H9 (cell line): ENCODE data around the gene CCDC88C. TPM values are rescaled to one million over a fixed set of nuclear protein-coding genes. Genes with fewer than 3 reads are reported as not detected.

ENCODE experiments used
- DNase-seq: peaks from one replicate; pipeline ENCODE4 v3.0.0-alpha.2; 2017
- H2AFZ ChIP-seq: one replicate; pipeline ENCODE4 v1.6.1; 2013; ENCODE audit warnings: mild to moderate bottlenecking, low read length, control low read depth, moderate library complexity
- H2AK5ac ChIP-seq: 2 replicates; pipeline ENCODE4 v1.6.1; 2013; ENCODE audit warnings: low read length, control low read depth, mixed read lengths; ENCODE audit not compliant: insufficient read length
- H2BK120ac ChIP-seq: one replicate; pipeline ENCODE4 v1.6.1; 2013; ENCODE audit warnings: low read depth, mild to moderate bottlenecking, low read length, control low read depth, inconsistent platforms; ENCODE audit not compliant: poor library complexity, severe bottlenecking
- H2BK12ac ChIP-seq: 2 replicates; pipeline ENCODE4 v1.6.1; 2013; ENCODE audit warnings: low read length, control low read depth, mixed read lengths, low read depth; ENCODE audit not compliant: insufficient read length
- H2BK15ac ChIP-seq: 2 replicates; pipeline ENCODE4 v1.6.1; 2013; ENCODE audit warnings: low read depth, low read length, control low read depth
- H2BK20ac ChIP-seq: one replicate; pipeline ENCODE4 v1.6.1; 2013; ENCODE audit warnings: low read depth, mild to moderate bottlenecking, low read length, control low read depth, inconsistent platforms; ENCODE audit not compliant: poor library complexity, severe bottlenecking
- H2BK5ac ChIP-seq: 2 replicates; pipeline ENCODE4 v1.6.1; 2013; ENCODE audit warnings: low read length, control low read depth, mixed read lengths; ENCODE audit not compliant: insufficient read length
- H3K14ac ChIP-seq: 2 replicates; pipeline ENCODE4 v1.6.1; 2013; ENCODE audit warnings: low read length, control low read depth; ENCODE audit not compliant: insufficient read depth
- H3K18ac ChIP-seq: 2 replicates; pipeline ENCODE4 v1.6.1; 2013; ENCODE audit warnings: low read depth, mild to moderate bottlenecking, mixed read lengths, low read length, control low read depth; ENCODE audit not compliant: insufficient read length
- H3K23ac ChIP-seq: 2 replicates; pipeline ENCODE4 v1.6.1; 2013; ENCODE audit warnings: low read length, control low read depth, mixed read lengths, low read depth; ENCODE audit not compliant: insufficient read length
- H3K23me2 ChIP-seq: 2 replicates; pipeline ENCODE4 v1.6.1; 2013; ENCODE audit warnings: low read depth, mild to moderate bottlenecking, mixed read lengths, low read length, control low read depth; ENCODE audit not compliant: insufficient read length, poor library complexity, severe bottlenecking
- H3K27ac ChIP-seq: 2 replicates; pipeline ENCODE4 v1.5.1; 2013; ENCODE audit warnings: low read length, control low read depth, mixed read lengths, low read depth; ENCODE audit not compliant: insufficient read length
- H3K27me3 ChIP-seq: 2 replicates; pipeline ENCODE4 v1.6.1; 2013; ENCODE audit warnings: low read length, control low read depth, inconsistent platforms; ENCODE audit not compliant: insufficient read depth
- H3K4ac ChIP-seq: 2 replicates; pipeline ENCODE4 v1.6.1; 2013; ENCODE audit warnings: low read depth, mild to moderate bottlenecking, control low read depth, inconsistent platforms, low read length, moderate library complexity
- H3K4me1 ChIP-seq: 2 replicates; pipeline ENCODE4 v1.6.1; 2013; ENCODE audit warnings: low read length, control low read depth, inconsistent platforms; ENCODE audit not compliant: insufficient read depth
- H3K4me2 ChIP-seq: 2 replicates; pipeline ENCODE4 v1.6.1; 2013; ENCODE audit warnings: low read length, control low read depth, mixed read lengths; ENCODE audit not compliant: insufficient read length, insufficient read depth
- H3K56ac ChIP-seq: 2 replicates; pipeline ENCODE4 v1.6.1; 2013; ENCODE audit warnings: low read depth, mild to moderate bottlenecking, mixed read lengths, low read length, control low read depth; ENCODE audit not compliant: insufficient read length
- H3K79me1 ChIP-seq: 2 replicates; pipeline ENCODE4 v1.6.1; 2013; ENCODE audit warnings: low read depth, mild to moderate bottlenecking, moderate library complexity, low read length, control low read depth, inconsistent platforms; ENCODE audit not compliant: insufficient read depth, poor library complexity, severe bottlenecking
- H3K79me2 ChIP-seq: 2 replicates; pipeline ENCODE4 v1.6.1; 2013; ENCODE audit warnings: low read length, control low read depth, inconsistent platforms; ENCODE audit not compliant: insufficient read depth
- H3K9ac ChIP-seq: 2 replicates; pipeline ENCODE4 v1.6.1; 2013; ENCODE audit warnings: low read length, control low read depth, mixed read lengths; ENCODE audit not compliant: insufficient read length; ENCODE audit errors: extremely low read depth
- H3K9me3 ChIP-seq: one replicate; pipeline ENCODE4 v1.6.1; 2013; ENCODE audit warnings: low read depth, low read length, inconsistent platforms; ENCODE audit not compliant: control insufficient read depth
- H3T11ph ChIP-seq: one replicate; pipeline ENCODE4 v1.6.1; 2013; ENCODE audit warnings: mild to moderate bottlenecking, low read length, control low read depth, inconsistent platforms
- H4K20me1 ChIP-seq: one replicate; pipeline ENCODE4 v1.6.1; 2013; ENCODE audit not compliant: control insufficient read depth, insufficient read length, insufficient read depth
- H4K5ac ChIP-seq: 2 replicates; pipeline ENCODE4 v1.6.1; 2013; ENCODE audit warnings: low read depth, mild to moderate bottlenecking, mixed read lengths, low read length, control low read depth; ENCODE audit not compliant: insufficient read length
- H4K8ac ChIP-seq: replicated peaks from 2 replicates; pipeline ENCODE4 v1.6.1; 2013; ENCODE audit warnings: low read length, control low read depth, mixed read lengths, low read depth; ENCODE audit not compliant: insufficient read length
- H4K91ac ChIP-seq: 2 replicates; pipeline ENCODE4 v1.6.1; 2013; ENCODE audit warnings: low read depth, mild to moderate bottlenecking, moderate library complexity, mixed read lengths, low read length, control low read depth; ENCODE audit not compliant: insufficient read length
- H3K27ac Mint-ChIP-seq, 3 experiments: 2 replicates in 2 of 3; 3 replicates in 1 of 3; pipeline ENCODE4 v1.8.0; 2020 to 2021; ENCODE audit warnings: mixed read lengths in 3 of 3, mild to moderate bottlenecking in 1 of 3, moderate library complexity in 1 of 3
- H3K27me3 Mint-ChIP-seq: 2 replicates; pipeline ENCODE4 v1.8.0; 2021; ENCODE audit warnings: low read depth, mild to moderate bottlenecking, moderate library complexity, mixed read lengths
- H3K36me3 Mint-ChIP-seq, 3 experiments: 2 replicates in 2 of 3; 3 replicates in 1 of 3; pipeline ENCODE4 v1.8.0; 2020 to 2021; ENCODE audit warnings: low read depth in 3 of 3, mixed read lengths in 3 of 3; ENCODE audit not compliant: insufficient read depth in 1 of 3
- H3K4me1 Mint-ChIP-seq, 2 experiments: 2 replicates each; pipeline ENCODE4 v1.8.0; 2020; ENCODE audit warnings: mixed read lengths in 2 of 2
- H3K4me3 Mint-ChIP-seq, 2 experiments: 2 replicates in 1 of 2; 3 replicates in 1 of 2; pipeline ENCODE4 v1.8.0; 2020 to 2021; ENCODE audit warnings: mild to moderate bottlenecking in 2 of 2, mixed read lengths in 2 of 2, moderate library complexity in 1 of 2
- H3K9me3 Mint-ChIP-seq, 2 experiments: 2 replicates in 1 of 2; 3 replicates in 1 of 2; pipeline ENCODE4 v1.8.0; 2020; ENCODE audit warnings: mild to moderate bottlenecking in 2 of 2, mixed read lengths in 2 of 2, moderate library complexity in 1 of 2
- WGBS: extraction: QIAGEN DNeasy Blood & Tissue Kit; methylation state at CpG from one replicate; pipeline ENCODE4 v1.1.7; 2013; ENCODE audit warnings: missing lambda C conversion rate, low lambda C conversion rate, mixed read lengths; ENCODE audit not compliant: insufficient read length; ENCODE audit errors: extremely low coverage; 5-methylcytosine and 5-hydroxymethylcytosine counted together
- total RNA-seq: library from RNA; stranded (reverse); gene quantifications from 2 replicates; pipeline ENCODE4 v1.2.1, GENCODE V29; 2021
- TF ChIP-seq, protein P1 (sequence below): fragments of 200-600 bp; sonication (generic); conservative IDR thresholded peaks from 3 replicates; pipeline ENCODE4 v1.8.0; 2021; ENCODE audit warnings: antibody characterized with exemption, mild to moderate bottlenecking

Gene CCDC88C
- total RNA-seq, 1 experiment from 2014 or later, result 52.4 TPM

DNA sequence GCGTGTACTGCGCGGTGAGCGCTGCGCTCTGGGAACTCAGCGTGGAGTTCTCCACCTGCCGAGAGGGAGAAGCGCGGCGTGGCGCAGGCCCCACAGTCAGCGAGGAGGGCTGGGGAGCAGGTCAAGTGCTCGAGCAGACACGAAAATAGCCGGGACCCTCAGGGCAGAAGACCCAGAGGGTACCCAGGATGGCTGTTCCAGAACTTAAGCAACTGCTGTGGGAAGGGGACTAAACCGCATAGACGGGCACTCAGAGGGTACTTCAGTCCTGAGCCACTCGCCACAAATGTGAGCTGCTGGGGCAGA, 113.7 kb downstream of the CCDC88C start:
- no peaks in the 10 kb centered on the region for H3K9me3 Mint-ChIP-seq
- no peak for DNase-seq
- Histone ChIP-seq H4K8ac (no peak overlapping the region), H2BK120ac (no peak overlapping the region), H3K27ac (no peak overlapping the region), H2BK5ac (no peak overlapping the region), H3K23ac (no peak overlapping the region), H4K5ac (no peak overlapping the region), H4K20me1 (no peaks in the 10 kb centered on the region), H3K14ac (peak overlapping the region; percentile 55; the same call in 1 of the 2 replicates), H3K4me2 (peak overlapping the region; percentile 20), H4K91ac (no peak overlapping the region), H3K9me3 (no peaks in the 10 kb centered on the region), H3K23me2 (no peaks in the 10 kb centered on the region), H2AFZ (no peak overlapping the region), H3K79me1 (no peaks in the 10 kb centered on the region), H2BK20ac (no peak overlapping the region), H3K27me3 (no peaks in the 10 kb centered on the region), H3K4me1 (peaks cover 12% of the 10 kb centered on the region; the same call in 1 of the 2 replicates), H3K18ac (peak overlapping the region; percentile 12), H2BK12ac (no peak overlapping the region), H2AK5ac (no peak overlapping the region), H3K56ac (no peak overlapping the region), H3K9ac (no peak overlapping the region), H3K79me2 (no peaks in the 10 kb centered on the region), H3K4ac (no peak overlapping the region), H3T11ph (no peak overlapping the region), H2BK15ac (no peak overlapping the region)
- peaks cover 37 to 72% (median 70%) of the 10 kb centered on the region in 3 experiments for H3K36me3 Mint-ChIP-seq
- H3K27me3 Mint-ChIP-seq, result no peaks in the 10 kb centered on the region
- TF ChIP-seq, protein P1, sequence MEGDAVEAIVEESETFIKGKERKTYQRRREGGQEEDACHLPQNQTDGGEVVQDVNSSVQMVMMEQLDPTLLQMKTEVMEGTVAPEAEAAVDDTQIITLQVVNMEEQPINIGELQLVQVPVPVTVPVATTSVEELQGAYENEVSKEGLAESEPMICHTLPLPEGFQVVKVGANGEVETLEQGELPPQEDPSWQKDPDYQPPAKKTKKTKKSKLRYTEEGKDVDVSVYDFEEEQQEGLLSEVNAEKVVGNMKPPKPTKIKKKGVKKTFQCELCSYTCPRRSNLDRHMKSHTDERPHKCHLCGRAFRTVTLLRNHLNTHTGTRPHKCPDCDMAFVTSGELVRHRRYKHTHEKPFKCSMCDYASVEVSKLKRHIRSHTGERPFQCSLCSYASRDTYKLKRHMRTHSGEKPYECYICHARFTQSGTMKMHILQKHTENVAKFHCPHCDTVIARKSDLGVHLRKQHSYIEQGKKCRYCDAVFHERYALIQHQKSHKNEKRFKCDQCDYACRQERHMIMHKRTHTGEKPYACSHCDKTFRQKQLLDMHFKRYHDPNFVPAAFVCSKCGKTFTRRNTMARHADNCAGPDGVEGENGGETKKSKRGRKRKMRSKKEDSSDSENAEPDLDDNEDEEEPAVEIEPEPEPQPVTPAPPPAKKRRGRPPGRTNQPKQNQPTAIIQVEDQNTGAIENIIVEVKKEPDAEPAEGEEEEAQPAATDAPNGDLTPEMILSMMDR, result no peak
- H3K4me1 Mint-ChIP-seq, result peaks cover 37 to 46% of the 10 kb centered on the region in 2 experiments
- H3K27ac Mint-ChIP-seq, result peak overlapping the region in 1 of 3 experiments; percentile 68; a peak in 1 of 7 replicates
- H3K4me3 Mint-ChIP-seq, result peak overlapping the region; percentile 17 to 66; a peak in 2 of 5 replicates
- WGBS, result no CpG with 5 or more reads among the region's 18 CpGs
